HG02981 (cell line): ENCODE results near the gene LILRA6.
"Not testable (repeated sequence)": the region's sequence is repeated elsewhere in the genome, so short reads cannot be mapped to it uniquely, and the experiment has no call there.

Experiments used
- ATAC-seq: cut with Tn5 transposase; IDR thresholded peaks from one replicate; pipeline ENCODE4 v1.9.1; 2021; ENCODE audit warnings: mild to moderate bottlenecking, moderate library complexity; ENCODE audit not compliant: unreplicated experiment

LILRA6 gene

GRCh38 chr19:54242646-54243045 lies at the start of gene LILRA6:
LILRA6 (minus strand) TSS chr19:54242790.
- ATAC-seq = not testable (repeated sequence)

- not testable (repeated sequence) for ATAC-seq
These were observed 46.6 kb upstream of the LILRA6 start for GRCh38 chr19:54289160-54289559.

GRCh38 chr19:54287456-54287855 lies 44.9 kb upstream of the LILRA6 start:
- ATAC-seq = no peak

DNA sequence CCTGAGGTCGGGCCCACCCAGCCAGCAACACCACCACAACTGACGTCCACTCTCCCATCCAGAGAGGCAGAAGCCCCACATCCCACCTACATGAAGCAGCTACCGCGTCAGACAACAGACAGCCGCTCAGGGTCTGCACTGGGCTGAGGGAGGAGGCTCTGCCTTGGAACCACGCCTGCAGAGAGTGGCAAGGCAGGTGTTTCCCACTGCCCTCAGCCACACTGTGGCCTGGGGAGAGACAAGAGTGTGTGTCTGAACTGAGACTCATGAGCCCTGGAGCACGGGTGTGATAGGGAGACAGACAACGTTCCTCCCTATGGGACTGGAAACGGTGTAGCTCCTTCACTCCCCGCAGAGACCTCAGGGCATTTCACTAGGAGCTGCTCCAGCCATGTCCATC lies 43.7 kb upstream of the LILRA6 start:
- not testable (repeated sequence) for ATAC-seq

- not testable (repeated sequence) for ATAC-seq
These were observed 43.0 kb upstream of the LILRA6 start for GRCh38 chr19:54285427-54286056.

GRCh38 chr19:54282686-54283470 lies 40.3 kb upstream of the LILRA6 start:
- no peak for ATAC-seq

DNA sequence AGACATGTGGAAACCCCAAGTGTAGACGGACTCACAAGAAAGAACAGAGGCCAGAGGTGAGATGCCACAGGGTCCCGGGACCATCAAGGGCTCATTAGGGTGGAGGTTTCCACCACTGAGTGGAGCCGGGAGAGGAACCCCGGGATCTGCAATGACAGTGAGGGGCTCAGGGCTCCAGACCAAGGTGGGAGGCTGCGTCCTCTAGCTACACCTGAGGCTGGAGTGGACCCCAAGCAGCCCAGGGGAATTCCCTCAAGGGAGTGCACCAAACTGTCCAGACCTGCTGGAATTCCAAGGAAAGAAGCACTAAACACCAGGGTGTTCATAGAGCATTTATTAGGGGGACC lies 39.1 kb upstream of the LILRA6 start:
- not testable (repeated sequence) for ATAC-seq

DNA sequence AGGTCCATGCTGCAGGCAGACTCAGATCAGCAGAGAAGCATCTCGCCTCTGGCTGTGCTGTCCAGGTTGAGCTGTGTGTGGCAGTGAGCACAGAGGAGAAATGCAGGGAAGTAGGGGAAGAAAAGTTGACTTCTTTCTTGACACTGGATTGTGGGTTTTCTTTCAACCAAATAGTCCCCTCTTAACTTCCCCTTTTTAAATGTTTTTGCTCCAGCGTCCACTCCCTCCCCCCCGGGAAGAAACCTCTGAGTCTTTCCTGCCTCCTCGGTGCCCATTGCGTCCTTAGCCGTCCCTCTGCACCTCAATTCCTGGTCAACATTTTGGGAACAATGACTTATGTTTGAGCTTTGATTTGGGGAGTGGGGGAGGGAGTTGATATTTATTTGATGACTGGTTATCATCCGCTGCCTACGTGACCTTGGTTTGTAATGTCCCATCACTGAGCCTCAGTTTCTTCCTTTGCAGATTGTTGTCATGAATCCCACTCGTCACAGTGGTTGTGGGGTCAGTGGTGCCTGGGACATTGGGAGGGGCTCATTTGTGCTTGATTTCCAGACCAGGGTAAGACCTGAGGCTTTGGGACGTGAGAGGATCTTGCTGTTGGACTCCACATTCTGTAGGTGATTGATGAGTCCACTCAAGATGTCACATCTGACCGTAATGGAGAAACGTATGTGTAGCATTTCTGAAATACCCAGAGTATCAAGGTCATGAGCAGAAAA lies 38.6 kb upstream of the LILRA6 start, which contains the start of gene LILRB2:
Gene LILRB2 (minus strand): TSS at position 104 of the 722 bp plus-strand sequence. CDS start 614 bp downstream, outside the sequence.
- ATAC-seq = no peak

- ATAC-seq = not testable (repeated sequence)
These were observed 37.9 kb upstream of the LILRA6 start for GRCh38 chr19:54280441-54280840.

DNA sequence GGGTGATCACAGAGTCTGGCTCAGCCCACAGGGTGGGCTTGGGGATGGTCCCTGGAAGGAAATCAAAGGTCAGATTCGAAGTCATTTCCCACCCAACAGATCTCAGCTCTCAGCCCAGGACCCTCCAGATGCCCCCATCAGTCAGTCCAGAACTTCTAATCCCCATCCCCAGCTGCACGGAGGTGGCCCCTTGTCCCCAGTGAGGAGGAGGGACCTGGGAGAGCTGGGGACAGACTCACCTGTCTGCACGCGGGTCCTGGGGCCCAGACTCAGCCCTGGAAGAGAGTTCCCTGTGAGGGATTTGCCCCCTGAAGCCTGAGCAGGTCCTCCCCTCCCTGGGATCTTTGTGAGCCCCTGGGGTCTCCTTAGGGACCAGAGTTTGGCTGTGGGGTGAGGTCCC lies 37.4 kb upstream of the LILRA6 start:
- not testable (repeated sequence) for ATAC-seq

DNA sequence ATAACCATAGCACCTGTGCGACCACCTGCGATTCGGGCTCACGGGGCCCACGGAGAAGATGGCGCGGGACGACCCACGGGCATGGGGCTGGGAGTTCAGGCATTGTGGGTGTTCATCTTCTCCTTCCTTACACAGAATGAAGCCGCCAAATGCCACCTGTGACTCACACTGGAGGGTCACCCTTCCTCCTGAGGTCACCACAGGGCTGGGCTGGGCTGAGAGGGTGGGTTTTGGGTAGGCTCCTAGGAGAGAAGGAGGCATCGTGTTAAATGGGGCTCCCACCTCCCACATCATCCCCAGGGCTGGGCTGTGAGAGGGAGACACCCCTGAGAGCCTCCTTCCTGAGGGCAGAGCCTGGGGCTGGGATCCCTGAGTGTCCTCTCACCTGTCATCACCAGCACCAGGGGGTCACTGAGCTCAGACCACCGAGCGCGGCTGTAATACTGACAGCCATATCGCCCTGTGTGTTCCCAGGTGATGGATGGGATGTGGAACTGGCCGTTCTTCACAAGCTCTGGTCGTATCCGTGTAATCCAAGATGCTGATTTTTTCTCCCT lies 36.9 kb upstream of the LILRA6 start:
- ATAC-seq = no peak

DNA sequence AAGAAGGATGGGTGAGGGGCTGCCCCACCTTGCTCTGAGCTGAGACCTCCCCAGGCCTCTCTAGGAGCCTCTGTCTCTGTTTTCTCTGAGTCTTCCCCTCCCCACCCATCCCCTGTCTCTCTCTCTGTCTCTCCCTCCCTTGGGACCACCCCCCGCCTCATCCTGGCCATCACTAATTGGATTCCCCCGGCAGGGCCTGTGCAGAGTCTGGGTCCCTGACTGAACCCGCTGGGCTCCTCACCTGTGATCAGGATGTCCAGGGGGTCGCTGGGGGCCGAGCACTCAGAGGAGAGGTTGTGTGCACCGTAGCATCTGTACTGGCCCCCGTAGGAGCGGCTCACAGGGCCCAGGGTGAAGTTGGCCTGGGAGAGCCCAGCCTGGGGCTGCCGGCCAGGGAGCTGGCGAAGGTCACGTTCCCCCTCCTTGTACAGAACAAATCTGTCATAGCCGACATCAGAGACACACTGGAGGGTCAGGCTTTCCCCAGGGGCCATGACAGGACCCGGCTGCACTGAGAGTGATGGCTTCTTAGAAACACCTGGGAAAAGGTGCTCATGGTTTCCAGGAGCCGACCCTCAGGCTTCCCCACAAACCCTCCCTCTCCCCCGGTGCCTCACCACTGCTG lies 36.1 kb upstream of the LILRA6 start:
- not testable (repeated sequence) for ATAC-seq

DNA sequence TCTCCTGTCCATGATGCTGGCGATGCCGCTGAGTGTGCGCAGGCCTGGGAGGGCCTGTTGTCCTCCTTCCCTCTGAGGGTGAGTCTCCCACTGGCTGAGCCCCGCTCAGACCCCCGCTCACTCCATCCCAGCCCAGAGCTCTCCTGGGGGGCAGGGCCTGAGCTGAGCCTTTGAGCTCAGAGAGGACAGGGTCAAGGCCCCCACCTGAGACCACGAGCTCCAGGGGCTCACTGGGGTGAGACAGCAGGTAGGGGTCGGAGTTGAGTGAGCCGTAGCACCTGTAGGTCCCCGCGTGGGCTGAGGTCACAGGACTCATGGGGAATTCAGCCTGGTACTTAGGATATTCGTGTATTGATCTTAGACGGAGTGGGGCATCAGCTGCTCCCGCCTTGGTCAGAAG lies 35.5 kb upstream of the LILRA6 start:
- ATAC-seq = not testable (repeated sequence)

DNA sequence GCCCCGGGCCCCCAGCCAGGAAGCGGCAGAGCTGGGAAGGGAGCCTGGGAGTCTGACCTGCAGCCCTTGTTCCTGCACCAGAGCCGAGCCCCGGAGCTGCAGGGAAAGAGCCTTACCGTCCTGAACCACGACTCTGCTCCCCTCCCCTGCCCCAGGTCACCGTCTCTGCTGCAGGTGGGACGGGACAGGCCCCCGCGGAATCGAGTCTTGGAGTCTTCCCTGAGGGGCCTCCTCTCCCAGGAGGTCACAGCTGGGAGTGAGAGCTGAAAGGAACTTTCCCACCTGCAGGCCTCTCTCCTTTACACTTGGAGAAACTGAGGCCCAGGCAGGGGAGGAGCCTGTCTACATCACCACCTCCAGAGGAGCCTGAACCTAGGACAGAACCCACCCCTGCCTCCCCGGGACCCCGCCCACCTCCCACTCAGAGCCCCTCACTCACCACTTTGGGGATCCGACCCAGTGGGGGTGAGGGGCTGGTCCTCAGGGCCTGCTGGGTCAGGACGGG lies 34.6 kb upstream of the LILRA6 start:
- not testable (repeated sequence) for ATAC-seq

- no peak for ATAC-seq
These were observed 33.4 kb upstream of the LILRA6 start for GRCh38 chr19:54275951-54276350.

GRCh38 chr19:54274516-54274915 lies 31.9 kb upstream of the LILRA6 start:
- ATAC-seq = not testable (repeated sequence)

DNA sequence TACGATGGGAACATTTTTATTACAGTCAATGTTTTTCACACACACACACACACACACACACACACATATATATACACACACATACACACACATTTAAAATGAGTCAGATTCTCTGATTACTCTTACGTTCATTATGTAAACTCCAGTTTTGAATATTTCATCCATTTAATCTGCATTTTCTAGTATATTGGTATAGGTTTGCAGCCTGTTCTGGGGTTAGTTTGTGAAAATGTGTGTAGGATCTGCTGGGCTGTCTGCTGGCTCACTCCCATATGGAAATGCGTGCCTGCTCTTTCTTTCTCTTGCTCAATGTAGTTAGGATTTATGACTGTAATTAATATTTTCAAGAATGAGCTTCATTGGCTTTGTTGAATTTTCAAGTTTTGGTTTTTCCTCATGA lies 31.2 kb upstream of the LILRA6 start:
- ATAC-seq = no peak

DNA sequence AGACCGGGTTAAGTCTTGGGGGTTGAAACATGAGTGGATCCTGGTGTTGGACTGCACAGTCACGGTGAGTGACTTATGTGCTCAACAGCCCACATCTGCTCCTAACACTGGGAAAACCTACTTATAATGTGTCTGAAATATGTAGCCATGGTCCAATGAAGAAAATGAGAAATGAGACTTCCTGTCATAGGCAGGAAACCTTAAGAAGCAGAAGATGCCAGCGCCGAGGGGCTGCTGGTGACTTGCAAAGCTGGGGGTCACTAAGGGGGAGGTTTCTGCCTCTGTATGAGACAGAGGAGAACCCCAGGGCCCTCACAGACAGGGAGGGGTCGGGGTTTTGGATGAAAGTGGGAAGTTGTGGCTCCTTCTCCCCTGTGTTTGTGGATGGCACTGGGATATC lies 29.6 kb upstream of the LILRA6 start:
- ATAC-seq = not testable (repeated sequence)

GRCh38 chr19:54271587-54271986 lies 29.0 kb upstream of the LILRA6 start:
- not testable (repeated sequence) for ATAC-seq

DNA sequence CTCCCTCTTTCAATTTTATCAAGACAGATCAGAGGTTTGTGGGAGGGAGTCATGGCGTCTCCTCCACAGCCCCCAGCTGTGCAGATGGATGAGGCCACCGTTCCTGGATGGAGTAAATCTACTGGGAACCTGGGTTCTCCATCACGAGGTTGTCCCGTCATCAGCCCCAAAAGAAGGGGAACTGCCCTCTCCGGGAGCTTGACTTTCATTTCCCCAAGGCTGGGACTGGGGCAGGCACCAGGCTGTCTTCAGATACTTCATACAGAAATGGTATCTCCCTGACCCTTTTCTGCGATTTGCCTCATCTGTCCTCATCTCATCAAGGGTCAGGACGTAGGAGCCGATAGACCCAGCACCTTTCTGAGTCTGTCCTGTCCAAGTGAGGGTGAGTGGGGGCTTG lies 28.5 kb upstream of the LILRA6 start:
- ATAC-seq = no peak

- no peak for ATAC-seq
These were observed 26.3 kb upstream of the LILRA6 start for GRCh38 chr19:54268936-54269335.
